HG02885 (cell line): ENCODE measurements around the gene NFIA.
"Not testable (repeated sequence)": the region's sequence is repeated elsewhere in the genome, so short reads cannot be mapped to it uniquely, and the experiment has no call there.

ENCODE experiments used
- ATAC-seq: cut with Tn5 transposase; IDR thresholded peaks from one replicate; pipeline ENCODE4 v1.9.1; 2021; ENCODE audit warnings: mild to moderate bottlenecking; ENCODE audit not compliant: unreplicated experiment, poor library complexity

The NFIA gene

DNA sequence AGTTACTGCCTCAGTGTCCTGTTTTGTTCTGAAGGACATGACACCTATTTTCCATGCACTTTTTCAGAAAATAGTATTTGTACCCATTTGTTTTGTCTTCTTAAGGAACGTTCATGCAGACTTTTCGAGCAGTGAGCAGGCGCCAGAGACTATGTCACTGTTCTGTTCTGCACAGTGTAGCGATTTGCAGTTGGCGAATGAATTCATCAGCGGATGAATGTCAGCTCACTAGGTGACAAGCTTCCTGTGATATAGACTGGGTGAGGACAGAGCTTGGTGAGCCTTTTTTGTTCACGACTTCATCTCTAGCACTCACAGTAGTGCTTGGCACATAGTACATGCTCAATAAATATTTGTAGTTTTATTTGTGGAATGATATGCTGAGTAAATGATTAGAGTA lies 177.8 kb downstream of the NFIA start:
- no peak for ATAC-seq

DNA sequence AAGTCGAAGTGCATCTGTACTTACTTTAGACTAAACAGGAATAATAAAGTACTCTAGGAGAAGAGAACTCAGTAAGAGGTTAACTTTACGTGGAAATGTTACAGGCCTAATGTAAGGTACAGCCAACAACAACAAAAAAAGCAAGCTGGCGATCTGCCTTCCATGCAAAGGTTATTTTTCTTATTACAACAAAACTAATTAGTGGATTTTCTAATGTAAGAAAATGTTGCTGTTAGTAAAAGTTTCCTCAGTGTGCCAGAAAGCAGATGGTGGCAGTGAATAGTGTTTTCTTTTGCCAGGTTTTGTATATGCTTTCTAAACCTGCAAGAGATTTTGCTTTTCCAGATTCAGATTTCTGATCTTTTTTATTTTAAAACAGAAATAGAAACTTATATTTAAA lies 179.2 kb downstream of the NFIA start:
- ATAC-seq = no peak

DNA sequence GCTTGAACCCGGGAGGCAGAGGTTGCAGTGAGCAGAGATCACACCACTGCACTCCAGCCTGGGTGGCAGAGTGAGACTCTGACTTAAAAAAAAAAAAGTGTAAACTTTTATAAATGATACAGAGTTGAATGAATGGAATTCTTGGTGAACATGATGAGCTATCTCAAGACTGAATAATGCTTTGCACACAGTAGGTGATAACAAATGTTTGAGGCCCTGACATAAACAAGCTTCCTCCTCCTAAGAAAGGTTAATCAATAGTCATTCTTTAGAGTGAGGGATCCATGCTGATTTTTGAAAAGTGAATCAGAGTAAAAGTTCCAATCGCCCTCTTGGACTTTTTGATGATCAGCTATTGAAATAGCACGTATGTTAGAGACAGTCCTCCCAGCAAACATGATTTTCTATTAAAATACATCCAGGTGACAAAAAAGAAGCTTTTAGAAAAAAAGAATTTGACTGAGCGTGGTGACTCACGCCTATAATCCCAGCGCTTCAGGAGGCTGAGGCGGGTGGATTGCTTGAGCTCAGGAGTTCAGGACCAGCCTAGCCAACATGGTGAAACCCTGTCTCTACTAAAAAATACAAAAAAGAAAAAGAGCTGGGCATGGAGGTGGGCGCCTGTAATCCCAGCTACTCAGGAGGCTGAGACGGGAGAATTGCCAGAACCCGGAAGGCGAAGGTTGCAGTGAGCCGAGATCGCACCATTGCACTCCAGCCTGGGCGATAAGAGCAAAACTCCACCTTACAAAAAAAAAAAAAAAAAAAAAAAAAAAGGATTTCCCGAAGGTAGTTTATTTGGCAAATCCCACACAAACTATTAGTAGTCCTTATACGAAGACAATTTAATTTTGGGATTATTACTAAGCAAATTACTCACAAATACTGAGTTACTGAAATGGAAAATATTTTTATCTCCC lies 181.8 kb downstream of the NFIA start:
- no peak for ATAC-seq

DNA sequence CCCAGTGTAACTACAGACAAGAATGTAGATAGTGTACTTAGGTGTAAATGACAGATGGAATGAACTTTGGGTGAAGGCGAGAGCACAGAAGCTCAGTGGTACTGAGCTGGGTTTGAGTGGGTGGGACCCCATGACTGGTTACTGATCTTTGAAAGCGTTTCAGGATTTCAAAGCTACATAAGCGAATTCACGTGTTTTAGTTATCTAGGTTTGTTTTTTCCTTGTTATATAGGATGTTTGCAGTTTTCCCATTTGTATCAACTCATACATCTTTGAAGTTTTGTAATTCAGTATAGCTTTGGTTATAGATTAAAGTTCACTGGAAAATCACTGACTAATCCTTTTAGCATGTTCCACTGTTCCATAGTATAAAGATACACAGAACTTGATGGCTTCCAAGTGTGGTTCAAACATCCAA lies 182.5 kb downstream of the NFIA start:
- ATAC-seq = no peak

DNA sequence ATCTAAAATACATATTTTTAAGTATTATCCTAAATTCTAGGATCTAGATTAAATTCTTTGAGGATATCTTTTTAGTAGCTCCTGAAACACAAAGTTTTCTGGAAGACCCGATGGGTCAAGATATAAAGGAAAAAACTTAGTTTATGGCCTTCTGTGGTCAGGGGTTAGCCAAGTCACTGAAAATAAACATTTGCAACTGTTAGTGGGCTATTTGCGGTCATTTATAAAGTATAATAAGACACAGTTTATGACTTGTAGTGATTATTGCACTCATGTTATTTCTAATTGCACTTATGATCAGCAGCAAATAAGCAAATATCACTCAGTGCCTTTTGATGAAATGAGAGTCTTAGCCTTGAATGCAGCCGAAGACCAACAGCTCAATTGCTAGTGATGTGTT lies 183.3 kb downstream of the NFIA start:
- ATAC-seq = no peak

DNA sequence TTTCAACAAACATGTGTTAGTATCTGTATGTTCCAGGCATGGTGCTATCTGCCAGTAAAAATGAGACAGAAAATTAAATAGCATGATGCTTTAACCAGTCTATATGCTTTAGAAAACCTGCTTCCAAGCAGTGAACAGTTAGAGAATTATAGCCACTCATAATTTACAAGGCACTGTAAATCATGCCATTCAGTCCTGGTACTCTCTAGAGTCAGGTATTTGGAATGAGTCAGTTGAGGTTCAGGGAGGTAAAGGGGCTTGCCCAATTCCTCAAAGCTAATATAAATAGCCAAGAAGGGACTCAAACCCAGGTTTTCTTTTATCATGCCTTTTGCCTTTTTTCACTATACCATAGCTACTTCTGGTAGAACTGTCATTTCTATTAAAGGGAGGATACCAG lies 184.4 kb downstream of the NFIA start:
- ATAC-seq = no peak

DNA sequence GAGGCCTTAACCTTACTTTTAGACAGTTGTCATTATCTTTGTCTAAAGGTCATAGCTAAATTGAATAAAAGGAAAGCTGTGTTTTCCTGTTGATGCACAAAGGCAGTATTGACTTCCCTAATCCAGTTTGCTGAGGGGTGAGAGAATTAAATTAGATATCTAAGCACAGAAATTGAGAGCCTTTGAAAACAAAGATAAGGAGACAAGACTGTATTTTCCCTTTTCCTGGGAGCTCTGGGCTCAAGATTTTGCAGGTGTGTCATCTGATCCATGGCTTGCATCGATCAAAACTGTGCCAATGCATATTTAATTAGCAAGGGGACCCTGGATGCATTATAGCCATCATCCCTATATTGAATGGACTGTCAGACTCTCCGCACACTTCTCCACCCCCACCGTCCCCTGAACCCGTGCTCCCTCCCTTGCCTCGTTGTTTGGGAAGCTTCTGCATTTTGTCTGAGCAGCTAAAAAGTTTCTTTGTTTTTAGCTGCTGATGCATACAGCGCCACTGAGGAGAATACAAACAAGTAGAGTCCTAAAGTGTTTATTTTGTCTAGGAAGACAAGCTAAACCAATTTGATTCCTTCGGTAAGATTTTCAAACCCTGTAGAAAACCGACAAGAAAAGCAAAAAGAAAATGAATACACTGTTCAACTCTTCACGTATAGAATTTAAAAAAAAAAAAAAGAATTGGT lies 186.3 kb downstream of the NFIA start:
- ATAC-seq = no peak

DNA sequence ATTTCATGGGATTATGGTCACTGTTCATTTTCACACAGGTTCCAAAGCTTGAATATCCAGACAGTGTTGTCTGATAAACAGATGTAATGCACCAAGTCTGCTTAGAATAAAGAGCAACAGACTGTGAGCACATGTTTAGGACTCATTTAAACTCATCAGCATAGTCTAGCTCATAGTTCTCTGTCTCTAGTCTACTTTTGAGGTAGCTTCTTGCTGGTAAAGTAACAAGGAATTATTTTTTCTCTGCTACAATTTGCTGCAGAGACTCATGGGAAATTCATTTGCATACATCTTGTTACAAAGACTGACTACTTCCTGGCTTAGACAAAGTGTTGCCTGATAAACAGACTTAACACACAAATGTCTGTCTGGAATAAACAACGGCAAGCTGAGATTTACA lies 187.2 kb downstream of the NFIA start:
- ATAC-seq = no peak

DNA sequence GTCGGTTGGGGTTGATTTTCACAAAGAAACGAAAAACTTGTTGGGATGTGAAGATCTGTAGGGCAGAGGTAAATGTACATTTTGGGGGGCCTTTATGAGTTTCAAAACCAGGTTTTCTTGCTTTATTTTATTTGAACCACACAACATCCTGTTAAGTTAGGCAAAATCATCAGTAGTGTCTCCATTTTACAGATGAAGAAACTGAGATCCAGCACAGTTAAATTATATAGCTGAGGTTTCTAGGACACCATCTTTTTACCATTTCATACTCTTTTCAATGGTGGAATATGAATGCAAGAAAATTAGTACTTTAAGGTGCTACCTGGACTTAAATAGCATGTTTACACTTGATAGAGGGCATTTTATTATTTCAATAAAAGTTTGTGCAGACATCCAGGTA lies 187.7 kb downstream of the NFIA start:
- no peak for ATAC-seq

DNA sequence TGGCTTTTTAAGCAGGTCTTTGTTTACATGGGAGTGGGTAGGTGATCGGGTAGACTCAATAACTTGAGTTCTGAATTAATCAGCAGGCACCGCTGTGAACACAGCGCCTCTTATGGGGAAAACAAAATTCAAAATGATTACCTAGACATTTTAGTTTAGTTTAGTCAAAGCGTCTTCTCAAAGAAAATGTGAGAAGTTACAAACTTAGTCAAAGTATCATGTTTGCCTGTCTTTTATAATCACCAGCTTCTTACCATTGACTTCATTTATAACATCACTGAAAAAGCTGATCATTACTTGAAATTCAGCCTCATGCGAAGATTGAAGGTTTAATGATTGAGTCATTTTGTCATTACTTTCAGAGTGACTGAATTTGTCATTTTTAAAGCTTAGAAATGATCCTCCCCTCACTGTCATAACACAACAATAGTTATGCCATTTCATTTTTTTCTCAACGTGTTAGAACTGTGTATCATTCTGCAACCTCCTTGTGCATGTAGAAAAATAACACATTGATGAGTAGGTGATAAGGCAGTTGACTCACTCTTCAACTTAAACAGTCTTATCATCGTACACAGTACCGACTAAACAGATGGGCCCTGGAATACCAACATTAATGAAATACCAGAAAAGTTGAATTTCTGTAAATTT lies 188.5 kb downstream of the NFIA start:
- no peak for ATAC-seq

DNA sequence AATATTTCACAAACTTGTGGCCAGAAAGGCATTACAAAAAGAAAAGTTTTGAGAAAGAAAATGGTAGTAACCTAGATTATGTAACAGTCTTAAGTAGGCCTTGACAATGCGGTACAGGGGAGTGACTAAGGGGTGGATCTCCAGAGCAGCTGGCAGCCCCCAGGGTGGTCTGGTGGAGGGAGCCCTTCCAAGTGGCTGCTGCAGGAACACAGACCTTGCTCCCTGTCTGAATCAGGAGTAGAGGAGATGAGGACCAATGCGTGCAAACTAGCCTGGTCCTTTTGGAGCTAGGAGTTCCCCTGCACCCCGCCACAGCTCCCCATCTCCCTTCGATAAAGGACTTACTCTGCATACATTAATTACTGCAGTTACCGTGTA lies 189.0 kb downstream of the NFIA start:
- ATAC-seq = no peak

DNA sequence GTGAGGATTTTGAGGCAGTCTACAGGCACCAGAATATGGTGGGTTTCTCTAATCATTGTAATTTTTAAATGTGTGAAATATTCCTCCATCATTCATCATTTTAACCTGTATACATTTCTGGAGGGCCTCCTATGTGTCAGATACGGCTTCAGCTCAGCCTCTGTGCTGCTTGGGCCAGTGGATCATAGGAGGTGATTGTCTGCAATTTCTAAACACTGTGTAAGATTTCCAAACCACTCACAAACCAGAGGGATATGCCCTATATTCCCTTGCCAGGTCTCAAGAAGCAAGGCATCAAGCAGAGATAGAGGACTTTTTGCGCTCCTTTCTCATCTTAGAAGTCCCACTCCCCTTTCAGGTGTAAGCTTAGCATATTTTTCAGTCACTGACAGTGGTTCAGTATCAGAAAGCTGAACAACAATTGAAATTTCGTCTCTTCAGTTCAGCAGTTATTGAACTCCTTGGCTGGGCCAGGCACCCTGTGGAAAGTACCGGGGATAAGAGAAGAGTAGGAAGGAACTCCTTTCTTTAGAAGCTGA lies 190.9 kb downstream of the NFIA start:
- ATAC-seq = no peak

DNA sequence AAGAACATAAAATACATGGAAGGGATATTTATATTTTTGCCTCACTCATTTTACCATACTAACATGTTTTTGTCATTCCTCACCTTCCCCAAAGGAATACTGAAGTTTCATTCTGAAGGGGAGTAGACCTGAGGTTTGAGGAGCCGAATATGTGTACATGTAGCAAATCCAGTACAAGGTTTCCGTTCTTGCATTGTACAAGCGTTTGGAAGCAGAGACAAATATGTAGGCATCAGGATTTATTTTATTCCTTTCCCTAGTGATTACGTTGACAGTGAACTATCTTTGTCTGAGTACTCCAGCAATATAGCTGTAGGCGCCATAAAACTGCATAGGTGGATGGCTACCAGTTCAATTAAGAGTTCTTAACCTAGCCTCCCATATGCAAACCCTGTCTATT lies 191.5 kb downstream of the NFIA start:
- ATAC-seq = no peak

DNA sequence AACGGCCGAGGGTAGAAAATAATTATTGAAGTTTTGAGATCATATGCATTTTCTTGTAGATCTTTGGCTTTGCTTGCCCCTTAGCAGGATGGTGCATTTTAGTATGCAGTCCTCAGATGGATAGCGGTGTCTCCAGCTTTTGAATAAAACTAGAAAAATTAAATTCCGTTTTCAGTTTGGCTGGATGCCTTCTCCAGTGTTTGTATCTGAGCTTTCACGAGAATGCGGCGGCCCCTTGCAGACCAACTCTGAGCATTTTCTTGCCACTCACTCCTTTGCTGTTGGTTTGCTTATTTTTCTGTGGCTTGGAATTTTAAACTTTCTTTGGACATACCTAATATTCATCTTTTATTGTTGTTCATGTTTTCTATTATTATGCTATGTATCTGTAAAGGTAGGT lies 192.6 kb downstream of the NFIA start:
- ATAC-seq = no peak

DNA sequence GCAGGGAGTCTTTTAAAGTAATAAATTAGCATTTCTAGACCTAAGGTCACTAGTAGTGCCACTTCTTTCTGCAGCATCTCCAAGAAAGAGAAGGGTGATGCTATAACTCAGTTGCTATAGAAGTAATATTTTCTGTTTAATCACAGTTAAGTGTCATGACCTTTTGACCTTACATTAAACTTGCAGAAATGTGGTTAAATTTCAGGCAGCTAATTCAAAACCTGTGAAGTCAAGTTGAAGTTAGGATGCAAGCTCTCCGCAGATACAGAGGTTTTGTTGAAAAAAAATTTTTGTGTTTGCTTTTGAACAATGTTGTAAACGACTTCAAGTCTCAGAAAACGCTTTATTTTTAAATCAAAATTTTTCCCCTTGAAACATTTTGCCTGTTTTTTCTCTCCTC lies 193.9 kb downstream of the NFIA start:
- ATAC-seq = no peak

DNA sequence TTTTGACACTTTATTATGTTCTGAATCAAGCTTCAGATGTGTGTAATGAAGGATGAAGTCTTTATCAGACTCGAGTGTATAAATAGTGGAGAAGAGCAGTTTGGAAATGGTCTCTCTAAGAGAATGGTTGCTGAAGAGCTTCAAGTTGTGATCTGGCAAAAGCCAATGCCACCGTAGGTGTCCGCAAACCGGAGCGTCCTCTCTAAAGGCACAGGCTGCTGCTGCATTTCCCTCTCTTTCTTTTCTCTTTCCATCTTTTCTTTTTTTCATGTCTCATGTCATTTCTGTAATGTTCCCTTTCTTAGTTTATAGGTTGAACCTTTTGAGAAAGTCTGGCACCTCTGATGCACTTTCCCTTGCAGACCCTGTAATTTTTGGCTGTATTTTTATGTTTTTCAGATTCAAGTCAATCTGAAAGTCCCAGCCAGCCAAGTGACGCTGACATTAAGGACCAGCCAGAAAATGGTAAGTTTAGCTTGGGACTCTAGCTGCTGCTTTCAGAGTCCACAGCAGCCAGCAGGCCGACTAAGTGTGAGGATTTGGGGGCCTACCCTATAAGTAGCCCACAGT lies 194.8 kb downstream of the NFIA start:
- ATAC-seq = no peak

DNA sequence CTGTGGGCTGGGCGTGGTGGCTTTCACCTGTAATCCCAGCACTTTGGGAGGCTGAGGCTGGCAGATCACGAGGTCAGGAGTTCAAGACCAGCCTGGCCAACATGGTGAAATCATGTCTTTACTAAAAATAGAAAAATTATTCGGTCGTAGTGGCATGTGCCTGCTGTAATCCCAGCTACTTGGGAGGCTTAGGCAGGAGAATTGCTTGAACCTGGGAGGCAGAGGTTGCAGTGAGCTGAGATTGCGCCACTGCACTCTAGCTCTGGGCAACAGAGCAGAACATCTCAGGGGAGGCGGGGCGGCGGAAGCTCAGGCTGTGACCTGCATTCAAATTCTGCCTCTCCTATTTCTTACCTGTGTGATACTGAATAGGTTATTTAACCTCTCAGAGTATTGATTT lies 196.1 kb downstream of the NFIA start:
- ATAC-seq = not testable (repeated sequence)

DNA sequence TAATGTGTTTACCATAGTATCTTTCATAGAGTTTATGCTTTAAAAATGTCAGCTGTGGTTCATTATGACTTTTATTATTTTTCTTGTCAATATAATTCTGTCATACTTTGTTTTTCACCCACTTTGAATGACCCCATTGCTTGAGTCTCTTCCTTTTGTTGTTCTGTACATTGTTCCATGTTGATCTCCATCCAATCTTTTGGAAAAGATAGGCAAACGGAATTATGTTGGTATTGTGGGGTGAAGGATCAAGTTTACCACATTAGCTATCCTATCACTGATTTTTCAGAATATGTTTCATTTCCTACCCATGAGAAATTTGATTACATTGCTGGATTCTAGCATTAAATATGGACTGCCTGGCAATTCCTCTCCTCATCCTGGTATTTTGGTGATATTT lies 196.6 kb downstream of the NFIA start:
- no peak for ATAC-seq

DNA sequence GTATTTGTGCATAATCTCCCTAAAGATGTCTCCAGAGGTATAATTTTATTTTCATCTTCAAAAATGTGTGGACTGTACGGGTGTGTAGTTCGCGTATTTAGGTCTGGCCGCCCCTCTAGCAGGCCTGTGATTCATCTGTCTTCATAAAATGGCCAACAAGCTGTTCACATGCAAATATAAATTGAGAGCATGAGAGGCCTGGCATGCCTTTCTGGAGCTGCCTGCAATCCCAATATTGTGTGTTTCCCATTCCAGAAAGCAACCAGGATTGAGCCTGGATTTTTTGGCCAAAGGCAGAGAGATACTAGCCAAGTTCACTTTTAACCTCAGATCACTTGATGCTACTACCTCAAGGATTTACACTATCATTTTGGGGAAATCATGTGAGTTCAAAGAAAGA lies 197.2 kb downstream of the NFIA start:
- no peak for ATAC-seq

DNA sequence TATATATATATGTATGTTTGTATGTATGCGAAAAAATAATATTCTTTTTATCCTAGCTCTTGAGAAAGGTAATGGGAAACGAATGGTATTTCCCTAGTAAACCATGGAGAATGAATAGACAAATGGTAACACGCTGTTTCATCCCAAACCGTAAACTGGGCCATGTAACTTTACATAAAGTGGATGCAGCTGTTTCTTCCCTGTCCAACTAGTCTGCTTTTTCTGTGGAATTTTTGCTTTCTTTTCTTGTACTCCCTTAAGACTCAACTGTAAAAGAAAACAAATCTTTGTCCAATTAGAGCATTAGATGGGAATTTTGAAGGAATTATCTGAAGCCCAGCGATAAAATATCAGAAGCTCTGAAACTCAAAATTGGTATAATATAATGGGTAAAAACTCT lies 198.1 kb downstream of the NFIA start:
- ATAC-seq = no peak

DNA sequence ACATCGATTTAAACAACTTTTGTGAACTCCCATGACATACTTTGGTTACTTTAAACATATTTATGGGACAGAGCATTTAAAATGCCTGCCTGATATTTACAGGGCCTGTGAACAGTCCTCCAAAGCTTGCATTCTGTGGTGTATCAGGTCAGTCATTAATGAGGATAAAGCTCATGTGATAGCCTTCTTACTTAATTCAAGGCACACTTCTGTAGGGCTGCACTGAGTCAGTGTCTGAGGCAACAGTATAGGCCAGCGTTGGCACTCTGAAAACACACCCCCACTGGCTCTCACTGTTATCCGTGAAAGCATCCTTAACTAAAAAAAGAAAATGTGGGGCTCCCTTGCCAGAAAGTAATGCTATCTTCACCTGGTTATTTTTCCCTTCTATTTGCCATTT lies 200.0 kb downstream of the NFIA start:
- no peak for ATAC-seq
